H1 (cell line): ENCODE measurements around the gene UMODL1. TPM values are rescaled to one million over a fixed set of nuclear protein-coding genes. Genes with fewer than 3 reads are reported as not detected.

Experiments used
- CTCF ChIA-PET: fragments of 300-600 bp; sonication (Branson Sonifier 250); formaldehyde crosslinking; loops from one replicate; lab custom pipeline; 2021; ENCODE audit not compliant: partially characterized antibody; lab: Charles Lee
- POLR2A ChIA-PET: fragments of 300-600 bp; sonication (Branson Sonifier 250); formaldehyde crosslinking; loops from one replicate; lab custom pipeline; 2021; ENCODE audit warnings: inconsistent platforms; ENCODE audit not compliant: partially characterized antibody; lab: Charles Lee
- DNase-seq, 2 experiments: peaks; one replicate each; pipeline versions ENCODE4 v3.0.0 to v3.0.0-alpha.2; 2010 to 2022; ENCODE audit warnings: low spot score in 2 of 2, low read depth in 1 of 2, mixed read lengths in 1 of 2
- FAIRE-seq: peaks from 2 replicates; lab custom pipeline; 2011; peaks lifted over from hg19 to GRCh38; lab: Jason Lieb, UNC
- H2AFZ ChIP-seq: 2 replicates; pipeline ENCODE4 v1.8.1; 2012; ENCODE audit warnings: low read length, inconsistent platforms
- H2AK5ac ChIP-seq: 2 replicates; pipeline ENCODE4 v1.6.1; 2013; ENCODE audit warnings: low read depth, low read length
- H2BK120ac ChIP-seq: replicated peaks from 2 replicates; pipeline ENCODE3; 2013; ENCODE audit warnings: low read depth, low read length, inconsistent platforms
- H2BK12ac ChIP-seq: 2 replicates; pipeline ENCODE4 v1.6.1; 2013; ENCODE audit warnings: low read depth, low read length
- H2BK15ac ChIP-seq: 2 replicates; pipeline ENCODE4 v1.6.1; 2013; ENCODE audit warnings: low read length
- H2BK20ac ChIP-seq: 2 replicates; pipeline ENCODE4 v1.6.1; 2013; ENCODE audit warnings: low read length
- H2BK5ac ChIP-seq: 2 replicates; pipeline ENCODE4 v1.6.1; 2013; ENCODE audit warnings: low read depth, low read length
- H3K14ac ChIP-seq: 2 replicates; pipeline ENCODE4 v1.6.1; 2013; ENCODE audit warnings: inconsistent platforms; ENCODE audit not compliant: insufficient read length
- H3K18ac ChIP-seq: 2 replicates; pipeline ENCODE4 v1.6.1; 2013; ENCODE audit warnings: low read length; ENCODE audit errors: extremely low read depth
- H3K23ac ChIP-seq: 2 replicates; pipeline ENCODE4 v1.6.1; 2013; ENCODE audit warnings: inconsistent platforms; ENCODE audit not compliant: insufficient read length
- H3K23me2 ChIP-seq: 2 replicates; pipeline ENCODE4 v1.6.1; 2013; ENCODE audit warnings: low read depth, low read length
- H3K27ac ChIP-seq: 2 replicates; pipeline ENCODE4 v1.6.1; 2011; ENCODE audit warnings: low read depth, low read length, inconsistent platforms
- H3K27me3 ChIP-seq, 4 experiments: replicated peaks in 1 of 4; 1 replicate in 1 of 4; 2 replicates in 3 of 4; pipeline versions ENCODE4 v1.6.1 to v1.8.1; 2011 to 2013; ENCODE audit warnings: low read length in 3 of 4, mild to moderate bottlenecking in 3 of 4, inconsistent platforms in 2 of 4, mixed read lengths in 2 of 4, moderate library complexity in 1 of 4; ENCODE audit not compliant: control insufficient read depth in 3 of 4, insufficient read depth in 3 of 4; ENCODE audit errors: extremely low read depth in 1 of 4
- H3K36me3 ChIP-seq, 4 experiments: 2 replicates each; pipeline versions ENCODE4 v1.6.1 to v1.8.1; 2011 to 2013; ENCODE audit warnings: mild to moderate bottlenecking in 4 of 4, low read length in 3 of 4, moderate library complexity in 2 of 4, control low read depth in 1 of 4, inconsistent platforms in 1 of 4; ENCODE audit not compliant: insufficient read depth in 4 of 4, control insufficient read depth in 2 of 4
- H3K4ac ChIP-seq: replicated peaks from 2 replicates; pipeline ENCODE3; 2013; ENCODE audit warnings: low read length, low read depth, mixed read lengths, inconsistent platforms; ENCODE audit not compliant: insufficient read length
- H3K4me1 ChIP-seq, 4 experiments: replicated peaks in 1 of 4; 1 replicate in 1 of 4; 2 replicates in 3 of 4; pipeline versions ENCODE4 v1.6.1 to v1.8.1; 2011 to 2013; ENCODE audit warnings: low read length in 3 of 4, inconsistent platforms in 2 of 4, mixed read lengths in 1 of 4; ENCODE audit not compliant: insufficient read depth in 4 of 4, control insufficient read depth in 3 of 4
- H3K4me2 ChIP-seq, 2 experiments: 2 replicates each; pipeline versions ENCODE4 v1.6.1 to v1.8.1; 2011 to 2013; ENCODE audit warnings: low read depth in 2 of 2, low read length in 2 of 2, control low read depth in 1 of 2, inconsistent platforms in 1 of 2, mild to moderate bottlenecking in 1 of 2; ENCODE audit not compliant: insufficient read depth in 1 of 2
- H3K4me3 ChIP-seq, 4 experiments: fragments of 200-600, 300-600 bp in 1 of 4; sonication (generic), shearing (Covaris generic), sonication (Bioruptor Twin) in 1 of 4; 2 replicates each; pipeline versions ENCODE4 v1.5.1 to v1.8.1; 2011 to 2016; ENCODE audit warnings: low read length in 4 of 4, low read depth in 3 of 4, control low read depth in 2 of 4, inconsistent platforms in 2 of 4, mild to moderate bottlenecking in 2 of 4, mixed read lengths in 1 of 4, moderate library complexity in 1 of 4; ENCODE audit not compliant: insufficient read depth in 2 of 4; ENCODE audit errors: extremely low read depth in 1 of 4
- H3K56ac ChIP-seq: replicated peaks from 2 replicates; pipeline ENCODE3; 2013; ENCODE audit warnings: low read depth, mild to moderate bottlenecking, mixed read lengths, low read length, inconsistent platforms; ENCODE audit not compliant: insufficient read length
- H3K79me1 ChIP-seq: 2 replicates; pipeline ENCODE4 v1.6.1; 2013; ENCODE audit warnings: low read depth, low read length, control low read depth
- H3K79me2 ChIP-seq, 2 experiments: 2 replicates each; pipeline versions ENCODE4 v1.6.1 to v1.8.1; 2012 to 2013; ENCODE audit warnings: low read length in 2 of 2, mild to moderate bottlenecking in 2 of 2, inconsistent platforms in 1 of 2; ENCODE audit not compliant: insufficient read depth in 2 of 2, control insufficient read depth in 1 of 2
- H3K9ac ChIP-seq, 4 experiments: replicated peaks in 1 of 4; 1 replicate in 1 of 4; 2 replicates in 3 of 4; pipeline versions ENCODE4 v1.6.1 to v1.8.1; 2011 to 2013; ENCODE audit warnings: low read depth in 3 of 4, low read length in 3 of 4, control low read depth in 2 of 4, mild to moderate bottlenecking in 2 of 4, moderate library complexity in 2 of 4, inconsistent platforms in 1 of 4; ENCODE audit errors: extremely low read depth in 1 of 4
- H3K9me3 ChIP-seq, 2 experiments: 2 replicates each; pipeline versions ENCODE4 v1.6.1 to v1.8.1; 2012 to 2013; ENCODE audit warnings: mild to moderate bottlenecking in 2 of 2, moderate library complexity in 2 of 2, control low read depth in 1 of 2, inconsistent platforms in 1 of 2, low read depth in 1 of 2, low read length in 1 of 2, mixed read lengths in 1 of 2; ENCODE audit not compliant: insufficient read depth in 2 of 2
- H4K20me1 ChIP-seq, 2 experiments: replicated peaks in 1 of 2; 2 replicates each; pipeline versions ENCODE3 to v1.8.1; 2011 to 2013; ENCODE audit warnings: inconsistent platforms in 2 of 2, low read length in 2 of 2, mild to moderate bottlenecking in 1 of 2; ENCODE audit not compliant: insufficient read depth in 2 of 2, control insufficient read depth in 1 of 2
- H4K5ac ChIP-seq: 2 replicates; pipeline ENCODE4 v1.6.1; 2013; ENCODE audit warnings: low read length, low read depth, mixed read lengths, inconsistent platforms; ENCODE audit not compliant: insufficient read length
- H4K8ac ChIP-seq: 2 replicates; pipeline ENCODE4 v1.8.0; 2013; ENCODE audit warnings: mild to moderate bottlenecking, moderate library complexity, low read length, inconsistent platforms; ENCODE audit not compliant: insufficient read depth; ENCODE audit errors: extremely low read depth
- H4K91ac ChIP-seq: replicated peaks from 2 replicates; pipeline ENCODE3; 2013; ENCODE audit warnings: low read length, mixed read lengths, inconsistent platforms; ENCODE audit not compliant: insufficient read length
- BRCA1 ChIP-seq: IDR thresholded peaks from 2 replicates; pipeline ENCODE4 v1.6.1; 2012; ENCODE audit warnings: low read depth, low read length, improper control_type of control experiment
- CEBPB ChIP-seq: IDR thresholded peaks from 2 replicates; pipeline ENCODE4 v1.6.1; 2012; ENCODE audit warnings: low read depth, low read length
- HDAC2 ChIP-seq, 2 experiments: fragments of 300-600 bp in 1 of 2; sonication (generic) in 1 of 2; IDR thresholded peaks; 2 replicates each; pipeline ENCODE4 v1.6.1; 2011 to 2012; ENCODE audit warnings: low read depth in 2 of 2, low read length in 2 of 2, mild to moderate bottlenecking in 2 of 2, moderate library complexity in 2 of 2, borderline replicate concordance in 1 of 2, inconsistent platforms in 1 of 2
- JUN ChIP-seq: IDR thresholded peaks from 2 replicates; pipeline ENCODE4 v1.6.1; 2011; ENCODE audit warnings: low read depth, mild to moderate bottlenecking, improper control_type of control experiment, low read length
- MAFK ChIP-seq: IDR thresholded peaks from 2 replicates; pipeline ENCODE4 v1.6.1; 2012; ENCODE audit warnings: low read depth, mild to moderate bottlenecking, improper control_type of control experiment, low read length
- NANOG ChIP-seq: IDR thresholded peaks from 2 replicates; pipeline ENCODE4 v1.6.1; 2011; ENCODE audit warnings: low read length, low read depth, mild to moderate bottlenecking, inconsistent platforms; ENCODE audit not compliant: insufficient read depth, poor library complexity, severe bottlenecking
- POLR2A ChIP-seq, 2 experiments: IDR thresholded peaks; 1 replicate in 1 of 2; 2 replicates in 1 of 2; pipeline ENCODE4 v1.6.1; 2011; ENCODE audit warnings: low read depth in 2 of 2, low read length in 2 of 2, mild to moderate bottlenecking in 2 of 2; ENCODE audit errors: control extremely low read depth in 1 of 2
- RFX5 ChIP-seq: IDR thresholded peaks from 2 replicates; pipeline ENCODE4 v1.6.1; 2011; ENCODE audit warnings: low read depth, low read length, improper control_type of control experiment, borderline replicate concordance
- SP1 ChIP-seq: IDR thresholded peaks from 2 replicates; pipeline ENCODE4 v1.6.1; 2011; ENCODE audit warnings: low read depth, low read length
- TCF12 ChIP-seq: IDR thresholded peaks from 2 replicates; pipeline ENCODE4 v1.6.1; 2011; ENCODE audit warnings: low read depth, mild to moderate bottlenecking, low read length
- WGBS, 2 experiments: shearing (Covaris generic) in 1 of 2; methylation state at CpG; one replicate each; pipeline versions ENCODE4 v1.1.6 to v1.1.7; 2013 to 2015; ENCODE audit warnings: low lambda C conversion rate in 2 of 2, mixed read lengths in 2 of 2, inconsistent platforms in 1 of 2, low coverage in 1 of 2, missing lambda C conversion rate in 1 of 2; ENCODE audit not compliant: insufficient replicate concordance in 2 of 2, insufficient coverage in 1 of 2, insufficient read length in 1 of 2; ENCODE audit errors: extremely low coverage in 1 of 2, missing lambda C conversion rate in 1 of 2; 5-methylcytosine and 5-hydroxymethylcytosine counted together
- polyA plus RNA-seq, 7 experiments: library from polyadenylated mRNA; depleted of rRNA in 3 of 7; stranded (reverse) in 5 of 7; unstranded in 2 of 7; fragments of >200 nt in 5 of 7; fragments of 200-250 nt in 2 of 7; gene quantifications; 1 replicate in 5 of 7; 2 replicates in 1 of 7; 4 replicates in 1 of 7; pipeline versions ENCODE4 v1.2.1 to v1.2.3, GENCODE V29; 2011 to 2013; ENCODE audit warnings: missing spikeins in 2 of 7, mixed read lengths in 2 of 7
- total RNA-seq: library from RNA; stranded (reverse); fragmentation: NEBNext Ultra II Directional; extraction: Animal tissue kit (Norgen Biotek cat#: 25700); gene quantifications from 2 replicates; pipeline ENCODE4 v1.2.1, GENCODE V29; 2021
- TF ChIP-seq, protein P1 (sequence below): IDR thresholded peaks from 2 replicates; pipeline ENCODE4 v1.6.1; 2012; ENCODE audit warnings: inconsistent platforms

Gene UMODL1
- total and polyA plus RNA-seq, 2 of the 8 experiments (the other 6 are each of a cell fraction or from before 2014, with no cell fraction given), result not detected

GRCh38 chr21:42153746-42154145 is 82.6 kb downstream of the UMODL1 start:
- 95% methylated on average over 13 of the region's 13 CpGs; no CpG with 5 or more reads in 1 of the 2 experiments for WGBS, 2 experiments
- H3K4me2 ChIP-seq, result no peak overlapping the region
- H4K91ac ChIP-seq, result no peak overlapping the region
- no peak overlapping the region for H3K23ac ChIP-seq
- H3K9ac ChIP-seq, result no peak overlapping the region
- H3K18ac ChIP-seq, result no peak overlapping the region
- no peak overlapping the region for H2AK5ac ChIP-seq
- no peak overlapping the region for H3K4ac ChIP-seq
- no peaks in the 10 kb centered on the region for H3K79me2 ChIP-seq
- no peaks in the 10 kb centered on the region for H3K23me2 ChIP-seq
- no peak overlapping the region for H2BK15ac ChIP-seq
- H2BK20ac ChIP-seq, result no peak overlapping the region
- no peak overlapping the region for H3K56ac ChIP-seq
- no peaks in the 10 kb centered on the region; a peak in 1 of 7 replicates for H3K4me1 ChIP-seq
- no peak overlapping the region for H2BK12ac ChIP-seq
- no peak overlapping the region for H2AFZ ChIP-seq
- DNase-seq (no peak), FAIRE-seq (no peak)
- no peaks in the 10 kb centered on the region for H4K20me1 ChIP-seq
- ChIA-PET POLR2A (no interaction called here), CTCF (interaction anchor here (0.8 to 5.6 kb wide), 5 partner anchors 9 to 106 kb away, joined by 3 to 31 read pairs (median 4); no protein-coding TSS in a partner anchor)
- H3K27me3 ChIP-seq, result no peaks in the 10 kb centered on the region
- no peaks in the 10 kb centered on the region for H3K36me3 ChIP-seq
- no peak overlapping the region for H4K5ac ChIP-seq
- H2BK120ac ChIP-seq, result no peak overlapping the region
- no peak overlapping the region for H3K4me3 ChIP-seq
- H3K14ac ChIP-seq, result no peak overlapping the region
- H3K79me1 ChIP-seq, result no peaks in the 10 kb centered on the region
- no peak overlapping the region for H4K8ac ChIP-seq
- no peak overlapping the region for H2BK5ac ChIP-seq
- H3K27ac ChIP-seq, result no peak overlapping the region
- no peaks in the 10 kb centered on the region for H3K9me3 ChIP-seq
- TF ChIP-seq POLR2A (IDR thresholded peaks at IDR 0.05; ENCODE audit: control extremely low read depth in 1 of 2, low read depth in 2 of 2, low read length in 2 of 2) (no peak), CEBPB (no peak), HDAC2 (IDR thresholded peaks at IDR 0.05; ENCODE audit: borderline replicate concordance in 1 of 2, low read depth in 2 of 2, low read length in 2 of 2) (no peak), JUN (no peak), TCF12 (no peak), RFX5 (no peak), NANOG (no peak), MAFK (no peak), BRCA1 (no peak), SP1 (no peak)
- TF ChIP-seq, protein P1, sequence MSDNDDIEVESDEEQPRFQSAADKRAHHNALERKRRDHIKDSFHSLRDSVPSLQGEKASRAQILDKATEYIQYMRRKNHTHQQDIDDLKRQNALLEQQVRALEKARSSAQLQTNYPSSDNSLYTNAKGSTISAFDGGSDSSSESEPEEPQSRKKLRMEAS, result no peak
